Stimulated activated CD8-positive, alpha-beta memory T cell treated with anti-CD3 and anti-CD28 coated beads, Interleukin-2, amount 100 ng/mL, for 1 hour (primary cell): ENCODE measurements around the gene DENND2C.

Experiments used
- DNase-seq, 2 donors: peaks; one replicate each; pipeline ENCODE4 v3.0.0-alpha.2; 2020; ENCODE audit warnings: low read depth in 2 of 2

Gene DENND2C

GRCh38 chr1:114669562-114670082 lies at the start of gene DENND2C:
Gene DENND2C (minus strand): TSS chr1:114670049. CDS start chr1:114625984, 44,065 bp downstream.
- no peak for DNase-seq

- DNase-seq, result no peak
These were observed 49.6 kb upstream of the DENND2C start for GRCh38 chr1:114719424-114719787.

- DNase-seq, result no peak
These were observed 49.0 kb upstream of the DENND2C start for GRCh38 chr1:114718661-114719423.

- peak; percentile 93 to 94 for DNase-seq
These were observed 46.7 kb upstream of the DENND2C start, which contains the start of gene NRAS for GRCh38 chr1:114716304-114717170. Gene NRAS (minus strand): TSS chr1:114716771. CDS start chr1:114716160, 611 bp downstream.

GRCh38 chr1:114715952-114716303 lies 46.1 kb upstream of the DENND2C start:
- DNase-seq, result no peak

GRCh38 chr1:114712977-114713376 lies 43.1 kb upstream of the DENND2C start:
- no peak for DNase-seq

GRCh38 chr1:114710360-114710759 lies 40.5 kb upstream of the DENND2C start:
- DNase-seq, result no peak

GRCh38 chr1:114707604-114708003 lies 37.8 kb upstream of the DENND2C start:
- no peak for DNase-seq

- no peak for DNase-seq
These were observed 33.4 kb upstream of the DENND2C start for GRCh38 chr1:114703242-114703641.

- no peak for DNase-seq
These were observed 32.9 kb upstream of the DENND2C start for GRCh38 chr1:114702737-114703136.

GRCh38 chr1:114701931-114702330 lies 32.1 kb upstream of the DENND2C start:
- DNase-seq, result no peak

- DNase-seq, result no peak
These were observed 30.3 kb upstream of the DENND2C start for GRCh38 chr1:114700036-114700600.

- DNase-seq, result no peak
These were observed 27.0 kb upstream of the DENND2C start for GRCh38 chr1:114696810-114697209.

GRCh38 chr1:114695430-114696058 lies 25.7 kb upstream of the DENND2C start, which contains the start of gene AMPD1:
Gene AMPD1 (minus strand): TSS chr1:114695546. CDS start chr1:114695471, 75 bp downstream.
- no peak for DNase-seq

GRCh38 chr1:114694540-114695310 lies 24.9 kb upstream of the DENND2C start:
- DNase-seq, result no peak

- no peak for DNase-seq
These were observed 23.1 kb upstream of the DENND2C start for GRCh38 chr1:114692947-114693346.

- no peak for DNase-seq
These were observed 21.2 kb upstream of the DENND2C start for GRCh38 chr1:114691061-114691460.

GRCh38 chr1:114690148-114690547 lies 20.3 kb upstream of the DENND2C start:
- no peak for DNase-seq

GRCh38 chr1:114688526-114688925 lies 18.7 kb upstream of the DENND2C start:
- DNase-seq, result no peak

- no peak for DNase-seq
These were observed 16.0 kb upstream of the DENND2C start for GRCh38 chr1:114685851-114686250.

GRCh38 chr1:114677691-114678090 lies 7.8 kb upstream of the DENND2C start:
- DNase-seq, result no peak
